ENCODE measurements around the gene BRINP1.

BRINP1 gene

DNA sequence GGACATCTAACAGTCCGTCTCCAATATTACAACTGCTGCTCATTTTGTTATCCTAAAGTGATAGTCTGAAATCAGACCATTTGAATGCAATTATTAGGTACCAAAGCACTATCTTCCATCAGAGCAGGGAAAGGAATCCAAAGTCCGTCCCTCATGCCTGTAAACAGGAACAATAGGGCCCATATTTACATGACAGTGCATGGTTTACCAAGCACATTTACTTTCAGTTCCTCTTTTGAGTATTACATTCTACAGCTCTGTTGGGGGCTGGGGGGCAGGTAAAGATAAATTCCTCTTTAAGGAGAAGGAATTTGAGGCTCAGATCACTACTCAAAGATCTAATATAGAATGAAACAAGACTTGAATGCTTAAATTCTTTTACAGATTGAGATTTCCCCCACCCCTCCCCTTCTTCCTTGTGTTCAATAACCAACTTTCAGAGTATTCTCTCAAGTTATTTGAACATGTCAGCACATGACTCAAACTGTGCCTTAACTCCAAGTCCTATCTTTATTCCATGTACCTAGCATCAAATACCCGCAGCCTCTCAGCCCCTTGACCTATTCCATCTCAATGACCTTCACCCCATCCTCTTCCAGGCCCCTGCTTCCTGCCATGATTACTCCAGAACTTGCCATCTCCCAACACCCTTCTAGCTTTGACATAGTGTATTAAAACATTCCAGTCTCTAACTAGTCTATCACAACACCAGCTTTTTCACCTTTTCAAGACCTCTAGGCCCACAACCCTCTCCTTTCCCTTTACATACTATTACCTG lies 71.0 kb downstream of the BRINP1 start:
- no peak overlapping the region for H3K4me3 ChIP-seq (ENCODE audit: low read depth, low read length)
- DNase-seq (ENCODE audit: low read depth): no peak
- TF ChIP-seq, protein P1, sequence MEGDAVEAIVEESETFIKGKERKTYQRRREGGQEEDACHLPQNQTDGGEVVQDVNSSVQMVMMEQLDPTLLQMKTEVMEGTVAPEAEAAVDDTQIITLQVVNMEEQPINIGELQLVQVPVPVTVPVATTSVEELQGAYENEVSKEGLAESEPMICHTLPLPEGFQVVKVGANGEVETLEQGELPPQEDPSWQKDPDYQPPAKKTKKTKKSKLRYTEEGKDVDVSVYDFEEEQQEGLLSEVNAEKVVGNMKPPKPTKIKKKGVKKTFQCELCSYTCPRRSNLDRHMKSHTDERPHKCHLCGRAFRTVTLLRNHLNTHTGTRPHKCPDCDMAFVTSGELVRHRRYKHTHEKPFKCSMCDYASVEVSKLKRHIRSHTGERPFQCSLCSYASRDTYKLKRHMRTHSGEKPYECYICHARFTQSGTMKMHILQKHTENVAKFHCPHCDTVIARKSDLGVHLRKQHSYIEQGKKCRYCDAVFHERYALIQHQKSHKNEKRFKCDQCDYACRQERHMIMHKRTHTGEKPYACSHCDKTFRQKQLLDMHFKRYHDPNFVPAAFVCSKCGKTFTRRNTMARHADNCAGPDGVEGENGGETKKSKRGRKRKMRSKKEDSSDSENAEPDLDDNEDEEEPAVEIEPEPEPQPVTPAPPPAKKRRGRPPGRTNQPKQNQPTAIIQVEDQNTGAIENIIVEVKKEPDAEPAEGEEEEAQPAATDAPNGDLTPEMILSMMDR (IDR thresholded peaks at IDR 0.05; ENCODE audit: control insufficient read depth, extremely low read depth, insufficient read depth): no peak

GRCh38 chr9:119291554-119291953 lies 77.7 kb downstream of the BRINP1 start:
- no peak overlapping the region for H3K4me3 ChIP-seq (ENCODE audit: low read depth, low read length)
- DNase-seq (ENCODE audit: low read depth): no peak
- TF ChIP-seq, protein P1 (IDR thresholded peaks at IDR 0.05; ENCODE audit: control insufficient read depth, extremely low read depth, insufficient read depth): no peak

DNA sequence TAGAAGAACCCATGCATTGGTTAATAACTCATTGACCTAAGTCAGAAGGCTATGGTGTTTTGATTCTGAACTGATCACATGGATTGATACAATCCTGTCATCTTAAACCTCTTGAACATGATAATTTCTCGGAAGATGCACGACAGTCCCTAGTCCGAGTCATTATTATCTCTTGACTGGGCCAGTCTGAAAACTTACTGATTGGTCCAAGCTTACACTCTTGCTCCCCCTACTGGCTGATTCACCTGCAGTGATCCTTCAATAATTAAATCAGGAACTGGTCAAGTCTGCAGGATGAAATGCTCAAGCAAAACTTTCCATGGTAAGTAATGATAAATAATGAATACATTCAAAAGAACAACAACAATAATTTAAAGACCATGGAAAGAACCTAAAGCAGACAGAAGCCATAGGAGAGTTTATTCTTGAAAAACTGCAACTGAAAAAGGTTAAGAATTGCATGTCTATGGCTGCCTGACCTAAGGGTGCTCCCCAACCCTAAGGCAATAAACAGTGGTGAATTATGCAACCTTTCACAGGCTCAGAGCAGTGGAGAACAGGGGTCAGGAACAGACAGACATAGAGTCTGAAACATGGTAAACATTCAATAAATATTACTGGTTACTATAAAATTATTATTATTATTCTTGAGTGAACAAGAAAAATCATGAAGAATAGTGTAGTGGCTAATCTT lies 79.3 kb downstream of the BRINP1 start:
- no peak overlapping the region for H3K4me3 ChIP-seq (ENCODE audit: low read depth, low read length)
- peak; percentile 31 for DNase-seq (ENCODE audit: low read depth)
- TF ChIP-seq, protein P1 (IDR thresholded peaks at IDR 0.05; ENCODE audit: control insufficient read depth, extremely low read depth, insufficient read depth): peak; percentile 75

DNA sequence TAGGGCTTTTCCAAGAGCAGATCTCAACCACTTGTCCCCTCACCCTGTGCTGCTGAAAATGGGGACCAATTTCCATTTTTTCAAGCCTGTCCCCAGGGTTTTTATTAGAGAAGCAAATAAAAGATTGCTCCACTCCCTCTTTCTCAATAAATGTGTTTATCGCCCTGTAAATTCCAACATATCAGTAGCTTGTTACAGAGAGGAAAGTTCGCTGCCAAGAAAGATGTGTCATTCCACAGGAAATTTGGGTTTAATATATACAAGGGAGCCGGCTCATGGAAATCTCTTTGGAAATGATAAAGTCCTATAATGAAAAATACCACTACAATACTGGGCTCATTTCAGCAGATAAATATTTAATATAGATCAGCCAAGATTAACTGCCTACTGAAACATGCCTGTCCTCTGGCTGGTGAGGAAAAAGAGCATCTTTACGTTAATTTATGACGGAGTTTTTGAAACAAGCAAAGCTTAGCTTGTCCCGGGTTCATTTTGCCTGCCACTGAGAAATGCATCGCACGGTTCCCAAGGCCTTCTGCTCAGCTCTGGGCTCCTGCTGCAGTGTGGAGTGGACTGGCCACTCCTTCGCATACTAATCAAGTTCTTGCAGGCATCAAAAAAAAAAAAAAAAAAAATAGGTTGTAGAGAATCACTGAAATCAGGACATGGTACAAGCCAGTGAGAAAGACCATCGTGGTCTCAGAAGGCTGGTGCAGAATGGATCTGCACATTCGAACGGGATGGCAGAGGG lies 84.5 kb downstream of the BRINP1 start:
- DNase-seq (ENCODE audit: low read depth): no peak
- H3K4me3 ChIP-seq (ENCODE audit: low read depth, low read length): no peak overlapping the region
- TF ChIP-seq, protein P1 (IDR thresholded peaks at IDR 0.05; ENCODE audit: control insufficient read depth, extremely low read depth, insufficient read depth): no peak

DNA sequence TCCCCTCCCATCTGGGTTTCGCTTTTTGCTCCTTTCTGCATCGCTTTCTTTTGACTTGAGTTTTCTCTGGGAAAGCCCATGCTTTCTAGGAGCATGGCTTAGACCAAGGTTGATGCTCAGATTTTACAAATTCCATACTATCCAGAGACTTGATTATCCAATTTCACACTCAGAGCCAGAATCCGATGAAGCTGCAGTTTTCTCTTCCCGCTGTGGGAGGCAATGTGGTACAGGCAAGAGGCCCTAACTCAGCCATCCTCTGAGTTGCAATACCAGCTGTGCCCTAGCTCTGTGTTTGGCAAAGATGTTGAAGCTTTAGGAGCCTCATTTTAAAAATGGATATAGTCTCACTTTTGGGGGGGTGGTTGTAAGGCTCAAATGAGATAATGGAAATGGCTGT lies 85.1 kb downstream of the BRINP1 start:
- DNase-seq (ENCODE audit: low read depth): no peak
- no peak overlapping the region for H3K4me3 ChIP-seq (ENCODE audit: low read depth, low read length)
- TF ChIP-seq, protein P1 (IDR thresholded peaks at IDR 0.05; ENCODE audit: control insufficient read depth, extremely low read depth, insufficient read depth): peak; percentile 54

DNA sequence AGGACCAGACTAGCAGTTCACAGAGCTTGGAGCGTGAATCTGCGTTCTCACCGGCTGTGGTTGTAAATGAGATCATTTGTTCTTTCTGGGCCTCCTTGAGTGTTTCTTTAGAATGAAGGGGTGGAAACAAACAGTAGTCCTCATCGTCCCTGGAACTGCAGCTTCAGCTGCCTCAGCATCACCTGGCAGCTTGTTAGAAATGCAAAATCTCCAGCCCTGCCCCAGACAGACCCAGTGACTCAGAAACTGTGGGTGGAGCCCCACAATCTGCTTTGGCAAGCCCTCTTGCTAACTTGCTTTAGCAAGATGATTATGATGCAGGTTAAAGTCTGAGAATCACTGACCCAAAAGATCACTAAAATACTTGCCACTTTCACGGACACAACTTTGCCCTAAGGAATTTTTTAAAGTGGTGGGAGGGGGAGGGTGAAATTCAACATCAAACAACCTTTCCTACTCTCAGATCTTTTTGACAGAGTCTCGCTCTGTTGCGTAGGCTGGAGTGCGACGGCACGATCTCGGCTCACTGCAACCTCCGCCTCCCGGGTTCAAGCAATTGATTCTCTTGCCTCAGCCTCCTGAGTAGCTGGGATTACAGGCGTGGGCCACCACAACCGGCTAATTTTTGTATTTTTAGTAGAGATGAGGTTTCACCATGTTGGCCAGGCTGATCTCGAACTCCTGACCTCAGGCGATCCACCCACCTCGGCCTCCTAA lies 86.0 kb downstream of the BRINP1 start:
- no peak for DNase-seq (ENCODE audit: low read depth)
- H3K4me3 ChIP-seq (ENCODE audit: low read depth, low read length): no peak overlapping the region
- TF ChIP-seq, protein P1 (IDR thresholded peaks at IDR 0.05; ENCODE audit: control insufficient read depth, extremely low read depth, insufficient read depth): no peak
